G401 (cell line): ENCODE results near the gene TIMM17B. TPM values are rescaled to one million over a fixed set of nuclear protein-coding genes. Genes with fewer than 3 reads are reported as not detected.
A peak's percentile ranks its signal among the peaks of the same experiment; 100 is the strongest.

Experiments
- DNase-seq: peaks from one replicate; pipeline ENCODE4 v3.0.0-alpha.2; 2015; ENCODE audit warnings: low spot score
- in situ Hi-C: cut with HindIII; loops from 2 replicates; pipeline ENCODE4 v1.10.0; 2016; ENCODE audit warnings: low sequenced_read_pairs, mixed read lengths
- total RNA-seq: library from RNA; depleted of rRNA; stranded (reverse); fragments of >200 nt; shearing (Covaris generic); gene quantifications from 2 replicates; pipeline ENCODE4 v1.2.3, GENCODE V29; 2014

Gene TIMM17B
- total RNA-seq, 1 experiment from 2014 or later = 138 TPM

- in situ Hi-C loops = no loop called here
- DNase-seq = no peak
Observed at GRCh38 chrX:48919947-48920717, 22.6 kb upstream of the TIMM17B start.

DNA sequence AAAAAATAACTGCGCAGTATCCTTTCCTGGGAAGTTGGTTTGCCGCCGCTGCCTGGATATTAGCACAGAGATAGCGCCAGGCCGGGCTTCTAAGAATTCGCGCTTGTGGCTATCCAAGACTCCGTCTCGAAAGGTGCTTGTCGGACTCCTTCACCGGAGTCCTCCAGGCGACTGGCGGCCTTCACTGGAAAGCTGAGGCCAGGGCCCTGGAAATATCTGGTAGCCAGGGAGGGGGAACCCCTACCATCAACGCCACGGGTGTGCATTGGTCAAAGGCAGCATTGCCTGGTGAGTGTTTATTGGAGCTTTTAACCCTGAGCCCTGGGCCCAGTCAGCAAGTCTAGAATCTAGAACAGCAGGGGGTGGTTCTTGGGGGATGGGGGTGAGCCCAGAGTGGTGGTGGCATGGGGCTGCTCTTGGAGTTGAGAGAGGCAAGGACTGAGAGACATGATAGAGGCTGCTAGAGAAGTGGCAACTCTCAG is 21.8 kb upstream of the TIMM17B start:
- in situ Hi-C loops = no loop called here
- no peak for DNase-seq

GRCh38 chrX:48918643-48919340 is 21.2 kb upstream of the TIMM17B start, which contains the start of gene PIM2:
PIM2 (minus strand) TSS chrX:48919024; CDS start chrX:48918834, 190 bp downstream.
- in situ Hi-C loops = no loop called here
- peak; percentile 96 for DNase-seq

DNA sequence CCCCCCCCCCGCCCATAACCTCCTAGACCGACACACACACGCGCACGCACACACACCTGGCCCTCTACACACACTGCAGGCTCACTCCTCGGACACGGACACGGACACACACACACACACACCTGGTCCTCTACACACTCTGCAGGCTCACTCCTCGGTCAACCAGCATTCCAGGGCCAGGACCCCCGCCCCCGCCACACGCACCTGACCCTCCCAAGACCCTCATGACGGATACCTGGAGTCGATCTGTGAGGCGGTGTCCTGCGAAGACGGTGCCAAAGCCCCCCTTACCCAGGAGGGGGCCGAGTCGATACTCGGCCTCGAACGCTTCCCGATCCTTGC is 20.7 kb upstream of the TIMM17B start:
- in situ Hi-C loops = no loop called here
- no peak for DNase-seq

GRCh38 chrX:48917139-48918001 is 19.8 kb upstream of the TIMM17B start:
- in situ Hi-C loops = no loop called here
- peak; percentile 89 for DNase-seq

DNA sequence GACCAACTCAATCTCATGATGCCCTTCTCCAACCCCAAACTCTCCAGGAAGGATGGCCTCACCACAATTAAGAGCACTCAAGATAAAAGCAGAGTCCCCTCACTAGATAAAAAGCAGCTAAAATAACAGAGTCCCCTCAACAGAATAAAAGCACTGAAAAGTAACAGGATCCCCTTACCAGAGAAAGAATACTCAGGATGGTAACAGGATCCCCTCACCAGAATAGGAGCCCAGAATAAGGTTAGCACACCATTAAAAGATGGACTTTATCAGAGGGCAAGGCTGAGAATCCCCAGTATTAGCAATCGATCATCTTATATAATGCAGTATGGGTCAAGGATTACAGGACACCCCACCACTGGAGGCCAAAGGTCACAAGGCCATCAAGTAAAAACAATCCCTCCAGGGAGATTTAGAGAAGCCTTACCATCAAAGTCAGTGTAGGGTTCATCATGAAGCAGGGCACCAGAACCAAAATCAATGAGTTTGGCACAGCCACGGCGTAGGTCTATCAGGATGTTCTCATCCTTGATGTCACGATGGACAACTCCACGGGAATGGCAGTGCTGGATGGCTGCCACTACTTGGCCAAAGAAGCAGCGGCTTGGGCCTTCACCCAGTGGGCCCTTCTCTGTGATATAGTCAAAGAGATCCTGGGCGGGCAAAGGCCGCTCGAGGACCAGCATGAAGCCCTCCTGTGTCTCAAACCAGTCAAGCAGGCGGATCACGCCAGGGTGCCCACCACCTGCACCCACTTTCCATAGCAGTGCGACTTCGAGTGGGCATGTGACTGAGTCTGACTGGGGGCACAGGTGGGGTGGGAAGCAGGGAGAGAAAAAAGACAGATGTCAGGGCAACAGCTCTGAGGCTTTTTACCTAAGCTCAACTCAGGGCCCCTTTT is 17.3 kb upstream of the TIMM17B start:
- no peak for DNase-seq
- in situ Hi-C loops = no loop called here

DNA sequence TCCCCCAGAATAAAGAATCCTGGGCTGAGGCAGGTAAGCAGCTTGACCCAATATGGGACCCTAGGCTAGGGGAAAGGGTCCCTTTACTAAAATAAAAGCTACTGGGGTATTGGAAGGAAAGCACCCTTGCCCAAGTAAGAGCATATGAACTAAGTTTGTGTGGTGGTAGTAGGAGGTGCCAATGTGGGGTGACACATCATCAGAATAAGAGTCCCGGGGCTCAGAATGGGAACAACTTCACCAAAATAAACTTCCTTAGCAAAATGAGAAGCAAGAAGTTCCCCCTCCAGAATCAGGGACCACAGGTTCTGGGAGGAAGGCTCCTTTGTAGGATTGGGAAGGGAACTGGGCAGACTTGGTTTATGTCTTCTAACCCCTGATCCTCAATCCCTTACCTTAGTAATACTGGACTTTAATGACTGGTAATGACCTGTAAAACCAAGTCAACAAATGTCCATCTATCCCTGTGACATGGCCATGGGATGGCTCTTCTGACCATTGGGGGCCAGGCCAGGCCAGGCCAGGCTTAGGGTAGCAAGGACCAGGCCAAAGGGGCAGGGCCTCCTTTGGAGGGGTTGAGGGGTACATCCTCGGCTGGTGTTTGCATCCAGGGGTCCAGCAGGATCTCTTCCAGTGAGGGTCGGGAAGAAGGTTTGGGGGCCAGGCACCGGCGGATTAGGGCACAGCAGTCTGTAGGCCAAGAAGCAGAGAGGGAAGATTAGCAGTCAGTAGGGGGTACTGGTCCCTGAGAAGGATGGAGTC is 16.2 kb upstream of the TIMM17B start:
- DNase-seq = no peak
- in situ Hi-C loops = no loop called here

DNA sequence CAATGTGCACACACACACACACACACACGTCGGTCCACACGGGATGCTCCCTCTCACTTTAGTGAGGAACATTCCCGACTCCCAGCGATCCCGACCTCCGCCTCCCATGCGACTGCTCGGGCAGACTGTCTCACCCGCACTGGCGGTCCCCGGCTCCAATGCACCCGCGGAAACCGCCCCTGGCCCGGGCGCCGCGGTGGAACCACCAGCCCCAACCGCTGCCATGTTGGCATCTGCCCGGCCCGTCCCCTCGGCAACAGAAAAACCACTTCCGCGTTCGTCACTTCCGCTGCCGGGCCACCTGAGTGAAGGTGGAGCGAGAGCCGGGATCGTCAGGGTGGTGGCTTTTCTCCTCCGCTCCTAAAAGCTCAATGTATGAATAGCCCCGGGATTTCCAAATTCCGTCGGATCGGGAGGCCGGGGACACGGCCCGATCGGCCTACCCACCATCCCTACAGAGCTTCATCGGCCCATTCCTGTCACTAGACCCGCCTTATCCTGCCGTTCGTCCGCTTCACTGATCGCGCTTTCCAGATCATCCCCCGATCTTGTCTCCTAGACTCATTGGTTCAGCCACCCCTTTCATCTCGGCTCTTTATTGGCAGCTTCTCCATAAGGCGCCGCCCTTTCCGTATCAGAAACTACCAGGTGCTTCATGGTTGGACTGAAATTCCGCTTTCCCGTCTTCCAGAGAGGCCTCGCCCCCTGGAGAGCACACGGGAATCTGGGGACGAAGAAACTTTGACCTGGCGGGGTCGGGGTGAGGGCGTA is 14.0 kb upstream of the TIMM17B start, which contains the start of gene SLC35A2:
Gene SLC35A2, minus strand, starts transcription at position 235 of the 771 bp plus-strand sequence. Its CDS starts 10 bp downstream, at position 225.
- in situ Hi-C loops = no loop called here
- DNase-seq = peak; percentile 85

DNA sequence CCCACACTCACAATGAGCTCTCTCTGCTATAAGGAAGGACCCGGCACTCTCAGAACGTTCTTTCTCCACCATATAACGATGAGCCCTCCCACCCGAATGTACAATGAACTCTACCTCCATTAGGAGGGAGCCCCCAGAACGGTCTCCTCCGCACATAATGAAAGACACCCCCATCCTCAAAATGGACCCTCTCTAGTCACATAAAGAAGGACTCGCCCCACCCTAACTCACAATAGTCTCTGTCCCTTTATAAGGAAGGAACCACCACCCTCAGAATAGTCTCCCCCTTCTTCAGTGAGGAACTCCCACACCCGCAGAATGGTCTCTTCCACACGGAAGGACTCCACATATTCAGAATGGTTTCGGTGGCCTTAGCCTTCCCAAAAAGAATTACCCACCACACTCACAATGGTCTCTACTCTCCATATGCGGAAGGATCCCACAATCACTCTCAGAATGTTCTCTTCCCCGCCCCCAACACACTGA is 13.4 kb upstream of the TIMM17B start:
- DNase-seq = no peak
- in situ Hi-C loops = no loop called here

- in situ Hi-C loops = no loop called here
- DNase-seq = no peak
Observed at GRCh38 chrX:48909703-48910294, 12.2 kb upstream of the TIMM17B start.

- in situ Hi-C loops = no loop called here
- DNase-seq = no peak
Observed at GRCh38 chrX:48908600-48908999, 11.0 kb upstream of the TIMM17B start.

GRCh38 chrX:48905090-48905790 is 7.7 kb upstream of the TIMM17B start:
- in situ Hi-C loops = no loop called here
- no peak for DNase-seq

- no peak for DNase-seq
- in situ Hi-C loops = no loop called here
Observed at GRCh38 chrX:48904626-48905025, 7.1 kb upstream of the TIMM17B start.

- in situ Hi-C loops = no loop called here
Observed at GRCh38 chrX:48904180-48904579, 6.6 kb upstream of the TIMM17B start.

DNA sequence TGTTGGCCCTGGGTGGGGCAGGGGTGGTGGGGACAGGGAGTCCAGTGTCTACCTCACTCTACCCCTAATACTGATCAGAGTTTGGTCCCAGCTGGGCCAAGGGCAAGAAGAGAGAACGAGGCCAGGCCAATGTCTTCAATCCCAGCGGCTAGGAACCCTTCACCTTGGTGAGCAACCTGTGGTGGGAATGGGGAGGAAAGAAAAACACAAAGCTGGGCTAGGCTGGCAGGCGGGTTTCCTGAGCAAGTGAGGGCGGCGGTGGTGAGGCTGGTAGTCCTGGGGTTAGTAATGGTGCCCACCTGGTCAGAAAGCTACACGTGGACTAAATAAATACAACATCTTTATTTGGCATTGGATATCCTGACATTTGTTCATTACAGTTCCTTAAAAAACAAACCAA is 5.7 kb upstream of the TIMM17B start:
- in situ Hi-C loops = no loop called here
- DNase-seq = no peak

More at GRCh38 chrX:48904180-48904579, 6.6 kb upstream of the TIMM17B start:
- DNase-seq = no peak

- in situ Hi-C loops = no loop called here
- no peak for DNase-seq
Observed at GRCh38 chrX:48902776-48903175, 5.2 kb upstream of the TIMM17B start.
